Activated CD4-positive, alpha-beta T cell treated with anti-CD3 and anti-CD28 coated beads, Interleukin-2, amount 50 U/mL, for 4 hours (primary cell): ENCODE measurements around the gene YIPF2.
"Not testable (repeated sequence)": the region's sequence is repeated elsewhere in the genome, so short reads cannot be mapped to it uniquely, and the experiment has no call there.

Source experiments
- DNase-seq, 2 experiments: peaks; one replicate each; pipeline ENCODE4 v3.0.0-alpha.2; 2020

The YIPF2 gene

GRCh38 chr19:10928563-10929401, at the start of gene YIPF2, which contains the start of gene TIMM29:
Gene YIPF2 (minus strand): TSS chr19:10928639. CDS start chr19:10928410, 229 bp downstream.
Gene TIMM29 (plus strand): TSS chr19:10928811. CDS start chr19:10928823, 12 bp downstream.
- peak; percentile 93 for DNase-seq

- no peak for DNase-seq
Measured at GRCh38 chr19:10977742-10978092, 49.3 kb upstream of the YIPF2 start.

- no peak for DNase-seq
Measured at GRCh38 chr19:10976131-10976892, 47.9 kb upstream of the YIPF2 start.

- no peak for DNase-seq
Measured at GRCh38 chr19:10975374-10976130, 47.1 kb upstream of the YIPF2 start.

GRCh38 chr19:10971107-10971726, 42.8 kb upstream of the YIPF2 start:
- no peak for DNase-seq

- no peak for DNase-seq
Measured at GRCh38 chr19:10968527-10969135, 40.2 kb upstream of the YIPF2 start.

GRCh38 chr19:10966809-10967208, 38.4 kb upstream of the YIPF2 start:
- no peak for DNase-seq

- no peak for DNase-seq
Measured at GRCh38 chr19:10965398-10965797, 37.0 kb upstream of the YIPF2 start.

- no peak for DNase-seq
Measured at GRCh38 chr19:10964903-10965302, 36.5 kb upstream of the YIPF2 start.

- no peak for DNase-seq
Measured at GRCh38 chr19:10963865-10964264, 35.4 kb upstream of the YIPF2 start.

- no peak for DNase-seq
Measured at GRCh38 chr19:10962863-10963262, 34.4 kb upstream of the YIPF2 start.

GRCh38 chr19:10961073-10961860, 32.8 kb upstream of the YIPF2 start:
- no peak for DNase-seq

- peak; percentile 95 to 97 for DNase-seq
Measured at GRCh38 chr19:10960314-10961072, 32.1 kb upstream of the YIPF2 start, which contains the start of gene SMARCA4. Gene SMARCA4 (plus strand): TSS chr19:10961030. CDS start chr19:10984152, 23,122 bp downstream.

- DNase-seq: not testable (repeated sequence)
Measured at GRCh38 chr19:10959277-10959968, 31.0 kb upstream of the YIPF2 start.

GRCh38 chr19:10952809-10953208, 24.4 kb upstream of the YIPF2 start:
- DNase-seq: no peak

GRCh38 chr19:10946958-10947657, 18.7 kb upstream of the YIPF2 start:
- no peak for DNase-seq

- no peak for DNase-seq
Measured at GRCh38 chr19:10945264-10945663, 16.8 kb upstream of the YIPF2 start.

- DNase-seq: not testable (repeated sequence)
Measured at GRCh38 chr19:10943412-10943811, 15.0 kb upstream of the YIPF2 start.

GRCh38 chr19:10941649-10942048, 13.2 kb upstream of the YIPF2 start:
- DNase-seq: not testable (repeated sequence)
